Measurements from ENCODE around the gene ANXA4. TPM values are rescaled to one million over a fixed set of nuclear protein-coding genes. Genes with fewer than 3 reads are reported as not detected.

Gene ANXA4
- total RNA-seq, 4 donors from 2014 or later: 33.3 to 125 (median 99.4) TPM

DNA sequence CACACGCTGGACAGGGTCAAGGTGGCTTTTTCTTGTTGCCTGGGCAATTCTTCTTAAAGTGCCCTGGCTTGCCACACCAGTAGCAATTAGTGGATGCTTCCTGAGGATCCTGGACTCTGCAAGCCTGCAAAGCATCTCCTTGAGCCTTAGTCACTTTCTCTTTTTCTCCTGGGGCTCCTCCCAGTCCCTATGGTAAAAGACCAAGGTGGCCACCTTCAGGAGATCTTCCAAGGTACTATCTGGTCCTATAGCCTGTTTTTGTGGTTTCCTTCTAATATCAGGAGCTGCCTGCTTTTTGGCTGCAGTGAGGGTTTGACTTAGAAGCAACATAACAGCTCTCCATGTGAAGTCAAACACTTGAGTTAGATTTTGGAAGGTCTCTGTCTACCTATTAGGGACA, 54.2 kb downstream of the ANXA4 start:
- H3K4me1 ChIP-seq: peaks cover 15 to 32% (median 24%) of the 10 kb centered on the region in 4 donors
- no peaks in the 10 kb centered on the region for H3K27me3 ChIP-seq
- intact Hi-C loops (cut with DNase I; ENCODE audit: low total_unique reads) (no loop called here), in situ Hi-C loops (cut with MboI; ENCODE audit: low pct_ligation_motif_present in 1 of 4, low pct_unique_long_range_greater_than_20kb in 1 of 4, low sequenced_read_pairs in 3 of 4) (no loop called here)
- peaks cover 0 to 3% (median 0%) of the 10 kb centered on the region in 4 donors for H3K36me3 ChIP-seq
- H3K4me3 ChIP-seq: no peak overlapping the region
- no peaks in the 10 kb centered on the region for H3K9me3 ChIP-seq
- TF ChIP-seq EP300 (IDR thresholded peaks at IDR 0.05; ENCODE audit: low read depth): no peak
- TF ChIP-seq POLR2A (IDR thresholded peaks at IDR 0.05): no peak
- no peak for TF ChIP-seq POLR2AphosphoS5 (IDR thresholded peaks at IDR 0.05)
- TF ChIP-seq CTCF (IDR thresholded peaks at IDR 0.05): no peak
- no peak overlapping the region for H3K27ac ChIP-seq
- WGBS, 2 donors (ENCODE audit: low coverage in 1 of 2): 100% methylated on average over 1 of the region's 1 CpG
- DNase-seq: no peak

- in situ Hi-C loops (cut with MboI; ENCODE audit: low pct_ligation_motif_present in 1 of 4, low pct_unique_long_range_greater_than_20kb in 1 of 4, low sequenced_read_pairs in 3 of 4): no loop called here
- TF ChIP-seq CTCF (IDR thresholded peaks at IDR 0.05) (no peak), POLR2AphosphoS5 (IDR thresholded peaks at IDR 0.05) (no peak), EP300 (IDR thresholded peaks at IDR 0.05; ENCODE audit: low read depth) (no peak)
- Histone ChIP-seq H3K27me3 (no peaks in the 10 kb centered on the region), H3K4me3 (no peak overlapping the region), H3K4me1 (peaks cover 15 to 32% (median 24%) of the 10 kb centered on the region in 4 donors), H3K36me3 (no peaks in the 10 kb centered on the region), H3K27ac (peak overlapping the region in 1 of 4 donors; percentile 80), H3K9me3 (no peaks in the 10 kb centered on the region)
- DNase-seq: no peak
- intact Hi-C loops (cut with DNase I; ENCODE audit: low total_unique reads): no loop called here
- 78 to 100% methylated on average over 1 to 4 of the region's 4 CpGs for WGBS, 2 donors (ENCODE audit: low coverage in 1 of 2)
Observed at GRCh38 chr2:69797235-69797634, 55.3 kb downstream of the ANXA4 start.

DNA sequence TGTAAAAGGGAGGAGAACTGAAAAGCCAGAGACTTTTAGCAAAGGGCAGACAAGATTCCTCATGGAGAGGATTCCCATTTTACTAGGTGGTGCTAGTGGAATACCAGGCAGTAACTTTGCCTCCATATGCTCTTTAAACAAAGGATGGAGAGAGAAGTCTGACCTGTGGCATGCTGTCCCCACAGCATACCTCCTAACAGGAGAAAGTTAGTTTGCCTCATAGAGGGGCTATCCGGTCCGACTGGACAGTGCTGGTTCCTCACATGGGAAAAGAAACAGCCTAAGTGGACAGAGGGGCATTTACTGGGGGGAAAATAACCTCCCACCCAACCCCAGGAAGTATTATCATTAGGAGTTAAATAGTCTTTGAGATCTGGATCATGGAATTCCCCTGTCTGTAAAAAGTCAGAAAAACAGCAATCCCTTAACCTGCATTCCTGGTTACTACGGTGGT, 55.9 kb downstream of the ANXA4 start:
- H3K4me3 ChIP-seq: peak overlapping the region in 1 of 4 donors; percentile 40
- no peaks in the 10 kb centered on the region for H3K27me3 ChIP-seq
- intact Hi-C loops (cut with DNase I; ENCODE audit: low total_unique reads) (no loop called here), in situ Hi-C loops (cut with MboI; ENCODE audit: low pct_ligation_motif_present in 1 of 4, low pct_unique_long_range_greater_than_20kb in 1 of 4, low sequenced_read_pairs in 3 of 4) (no loop called here)
- no peaks in the 10 kb centered on the region for H3K9me3 ChIP-seq
- H3K27ac ChIP-seq: peak overlapping the region; percentile 72 to 80 (median 76)
- no peak for DNase-seq
- H3K36me3 ChIP-seq: no peaks in the 10 kb centered on the region
- TF ChIP-seq EP300 (IDR thresholded peaks at IDR 0.05; ENCODE audit: low read depth) (no peak), CTCF (IDR thresholded peaks at IDR 0.05) (no peak), POLR2AphosphoS5 (IDR thresholded peaks at IDR 0.05) (no peak), POLR2A (IDR thresholded peaks at IDR 0.05) (no peak)
- peaks cover 15 to 32% (median 24%) of the 10 kb centered on the region in 4 donors for H3K4me1 ChIP-seq
- WGBS, 2 donors (ENCODE audit: low coverage in 1 of 2): 0 to 52% methylated on average over 1 to 3 of the region's 3 CpGs

- Histone ChIP-seq H3K4me1 (peaks cover 15 to 32% (median 24%) of the 10 kb centered on the region in 4 donors), H3K27ac (peak overlapping the region; percentile 72 to 80 (median 76)), H3K36me3 (no peaks in the 10 kb centered on the region), H3K27me3 (no peaks in the 10 kb centered on the region), H3K4me3 (peak overlapping the region in 3 of 4 donors; percentile 24 to 40 (median 24)), H3K9me3 (no peaks in the 10 kb centered on the region)
- WGBS, 2 donors (ENCODE audit: low coverage in 1 of 2): 17 to 30% methylated on average over 1 to 7 of the region's 7 CpGs
- intact Hi-C loops (cut with DNase I; ENCODE audit: low total_unique reads) (no loop called here), in situ Hi-C loops (cut with MboI; ENCODE audit: low pct_ligation_motif_present in 1 of 4, low pct_unique_long_range_greater_than_20kb in 1 of 4, low sequenced_read_pairs in 3 of 4) (no loop called here)
- TF ChIP-seq EP300 (IDR thresholded peaks at IDR 0.05; ENCODE audit: low read depth): no peak
- TF ChIP-seq POLR2AphosphoS5 (IDR thresholded peaks at IDR 0.05): no peak
- TF ChIP-seq POLR2A (IDR thresholded peaks at IDR 0.05): no peak
- no peak for TF ChIP-seq CTCF (IDR thresholded peaks at IDR 0.05)
- peak; percentile 14 for DNase-seq
Observed at GRCh38 chr2:69798290-69798908, 56.5 kb downstream of the ANXA4 start.
